GM19395 (cell line): ENCODE measurements around the gene LRP6.
A peak's percentile ranks its signal among the peaks of the same experiment; 100 is the strongest.

Source experiments
- ATAC-seq: cut with Tn5 transposase; IDR thresholded peaks from one replicate; pipeline ENCODE4 v1.9.1; 2021; ENCODE audit warnings: mild to moderate bottlenecking, moderate library complexity; ENCODE audit not compliant: unreplicated experiment

The LRP6 gene

GRCh38 chr12:12216349-12217017 is 50.4 kb downstream of the LRP6 start:
- ATAC-seq, result no peak

DNA sequence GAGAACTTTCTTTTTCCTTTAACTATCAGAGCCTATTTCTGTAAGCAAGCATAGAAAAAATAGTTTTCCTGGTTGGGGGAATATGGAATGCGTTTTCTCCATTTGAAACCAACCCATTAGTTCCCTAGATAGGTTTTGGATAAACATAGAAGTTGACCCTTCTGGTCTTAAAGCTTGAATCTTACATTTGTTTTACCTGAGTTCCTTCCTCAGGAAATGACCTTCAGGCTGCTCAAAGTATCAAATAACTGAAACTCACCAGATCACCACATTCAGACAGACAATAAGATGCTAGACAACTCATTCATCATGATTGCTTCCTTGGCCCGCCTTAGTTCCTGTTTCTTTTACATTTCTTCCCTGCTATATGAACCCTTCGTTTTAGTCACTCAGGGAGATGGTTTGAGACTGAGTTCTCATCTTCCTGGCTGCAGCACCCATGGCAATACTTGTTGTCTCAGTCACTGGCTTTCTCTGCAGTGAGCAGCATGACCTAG is 52.2 kb downstream of the LRP6 start:
- ATAC-seq, result peak; percentile 54

GRCh38 chr12:12214201-12214600 is 52.6 kb downstream of the LRP6 start:
- ATAC-seq, result no peak

- ATAC-seq, result no peak
Observed at GRCh38 chr12:12212769-12213168, 54.1 kb downstream of the LRP6 start.

- ATAC-seq, result no peak
Observed at GRCh38 chr12:12210983-12211382, 55.9 kb downstream of the LRP6 start.

- no peak for ATAC-seq
Observed at GRCh38 chr12:12210416-12210815, 56.4 kb downstream of the LRP6 start.

DNA sequence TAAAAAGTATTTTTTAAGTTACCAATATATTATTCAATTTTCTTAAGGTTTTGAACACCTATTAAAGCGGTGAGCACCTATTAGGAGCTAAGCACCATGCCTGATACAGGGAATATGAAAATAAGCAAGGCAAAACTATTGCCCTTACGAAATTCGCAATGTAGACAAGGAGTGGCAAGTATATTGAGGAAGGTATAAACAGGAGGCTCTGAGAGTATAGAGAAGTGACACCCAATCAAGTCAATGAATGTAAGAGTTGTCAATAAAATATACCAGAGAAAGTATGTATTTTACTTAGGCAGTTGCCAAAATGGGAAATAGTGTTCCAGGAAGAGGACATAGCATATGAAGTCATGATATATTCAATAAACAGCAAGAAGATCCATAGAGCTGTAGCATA is 57.2 kb downstream of the LRP6 start:
- no peak for ATAC-seq

- no peak for ATAC-seq
Observed at GRCh38 chr12:12209043-12209442, 57.8 kb downstream of the LRP6 start.

- ATAC-seq, result no peak
Observed at GRCh38 chr12:12207746-12208145, 59.1 kb downstream of the LRP6 start.

GRCh38 chr12:12206776-12207388 is 60.0 kb downstream of the LRP6 start:
- ATAC-seq, result no peak

DNA sequence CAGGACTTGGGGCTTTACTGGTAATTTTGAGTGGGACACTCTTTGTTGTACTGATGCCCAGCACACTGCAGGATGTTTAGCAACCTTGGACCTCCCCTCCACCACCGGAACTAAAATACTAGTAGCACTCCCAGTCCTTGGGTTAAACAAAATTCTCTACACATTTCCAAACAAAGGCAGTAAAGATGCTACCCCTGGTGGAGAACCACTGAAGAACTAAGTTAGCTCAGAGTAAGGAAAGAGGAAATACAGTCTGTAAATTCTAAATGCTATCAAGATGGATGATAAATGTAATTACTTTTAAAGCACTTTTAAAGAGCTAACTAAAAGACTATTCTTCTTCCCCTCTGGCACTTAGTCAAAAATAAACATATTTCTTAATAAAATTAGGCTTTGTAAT is 64.1 kb downstream of the LRP6 start:
- no peak for ATAC-seq

DNA sequence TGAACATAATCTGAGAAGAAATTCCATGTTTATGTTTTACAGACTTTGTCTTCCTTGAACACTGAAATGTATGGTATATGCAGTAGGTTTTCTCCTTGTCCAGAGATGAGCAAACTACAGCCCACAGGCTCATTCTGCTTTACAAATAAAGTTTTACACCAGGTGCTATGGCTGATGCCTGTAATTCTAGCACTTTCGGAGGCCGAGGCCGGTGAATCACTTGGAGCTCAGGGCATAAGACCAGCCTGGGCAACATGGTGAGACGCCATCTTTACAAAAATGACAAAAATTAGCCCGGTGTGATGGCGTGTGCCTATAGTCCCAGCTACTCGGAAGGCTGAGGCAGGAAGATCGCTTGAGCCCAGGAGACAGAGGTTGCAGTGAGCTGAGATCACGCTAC is 64.7 kb downstream of the LRP6 start:
- ATAC-seq, result no peak

DNA sequence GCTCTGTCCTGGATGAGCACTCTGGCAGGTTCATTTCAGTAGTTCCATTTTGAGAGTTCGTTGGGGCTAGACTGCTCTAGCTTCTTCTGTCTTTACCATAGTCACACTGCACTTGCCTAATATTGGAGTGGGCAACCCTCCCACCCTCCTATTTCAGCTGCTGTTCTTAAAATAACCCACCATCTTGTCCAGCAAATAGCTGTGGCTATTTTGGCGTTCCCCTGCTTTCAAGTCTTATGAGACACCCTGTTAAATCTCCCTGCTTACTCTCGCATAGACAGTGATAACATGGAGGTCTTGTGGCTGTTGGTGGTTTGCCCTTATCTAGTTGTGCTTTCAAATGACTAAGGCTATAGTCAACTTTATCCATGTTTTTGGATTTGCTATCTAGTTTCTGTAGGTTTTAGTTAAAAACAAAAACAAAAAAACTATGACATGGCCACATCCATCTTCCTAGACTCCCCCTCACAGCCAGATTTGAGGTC is 65.5 kb downstream of the LRP6 start:
- no peak for ATAC-seq

GRCh38 chr12:12200363-12200762 is 66.5 kb downstream of the LRP6 start:
- ATAC-seq, result no peak

GRCh38 chr12:12198124-12198523 is 68.7 kb downstream of the LRP6 start:
- ATAC-seq, result no peak

GRCh38 chr12:12197128-12197527 is 69.7 kb downstream of the LRP6 start:
- ATAC-seq, result no peak

- no peak for ATAC-seq
Observed at GRCh38 chr12:12195516-12195915, 71.3 kb downstream of the LRP6 start.

GRCh38 chr12:12195081-12195480 is 71.8 kb downstream of the LRP6 start:
- ATAC-seq, result no peak

- no peak for ATAC-seq
Observed at GRCh38 chr12:12194206-12194605, 72.6 kb downstream of the LRP6 start.

DNA sequence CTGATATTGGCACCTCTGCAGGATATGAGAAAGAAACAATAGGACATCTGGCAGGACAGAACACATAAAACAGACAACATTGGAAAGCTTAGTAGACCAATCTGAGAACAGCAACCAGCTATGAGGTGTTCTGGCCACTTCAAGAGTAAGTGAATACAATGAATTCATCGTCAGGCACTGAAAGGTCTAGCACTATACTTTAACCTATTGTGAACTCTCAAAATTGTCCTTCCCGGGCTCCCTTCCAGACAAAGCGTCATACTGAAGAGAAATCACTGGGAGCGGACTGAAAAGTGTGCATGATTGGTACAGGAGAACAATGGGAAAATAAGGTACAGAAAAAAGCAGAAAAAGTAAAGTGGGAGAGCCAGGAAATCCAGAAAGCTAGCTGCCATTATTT is 75.8 kb downstream of the LRP6 start:
- ATAC-seq, result no peak

GRCh38 chr12:12190087-12190809 is 76.6 kb downstream of the LRP6 start:
- no peak for ATAC-seq

DNA sequence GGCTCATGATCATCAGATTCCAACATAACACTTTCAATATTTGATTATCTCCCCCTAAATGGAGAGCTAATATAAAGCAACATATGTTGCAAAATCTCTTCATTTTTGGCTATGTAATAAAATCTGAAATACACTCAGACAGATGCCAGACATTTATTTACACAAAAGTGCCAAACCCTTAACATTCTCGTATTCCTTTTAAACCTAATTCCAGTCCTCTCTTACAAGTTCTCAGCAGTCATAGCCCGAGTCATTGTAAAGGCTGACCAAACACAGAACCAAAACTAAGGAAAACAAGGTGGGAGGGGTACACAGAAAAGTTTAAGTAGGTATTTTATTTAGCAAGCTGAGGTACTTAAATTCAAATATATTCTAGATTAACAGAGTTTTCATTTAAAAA is 81.4 kb downstream of the LRP6 start:
- no peak for ATAC-seq
